ENCODE results near the gene JAML. TPM values are rescaled to one million over a fixed set of nuclear protein-coding genes. Genes with fewer than 3 reads are reported as not detected.

Gene JAML
- total and polyA plus RNA-seq, 2 of the 13 experiments (the other 11 are each of a cell fraction or from before 2014, with no cell fraction given): 2.0 to 3.3 TPM

GRCh38 chr11:118194835-118195627 lies 29.8 kb downstream of the JAML start (continued):
- TF ChIP-seq, protein P1, sequence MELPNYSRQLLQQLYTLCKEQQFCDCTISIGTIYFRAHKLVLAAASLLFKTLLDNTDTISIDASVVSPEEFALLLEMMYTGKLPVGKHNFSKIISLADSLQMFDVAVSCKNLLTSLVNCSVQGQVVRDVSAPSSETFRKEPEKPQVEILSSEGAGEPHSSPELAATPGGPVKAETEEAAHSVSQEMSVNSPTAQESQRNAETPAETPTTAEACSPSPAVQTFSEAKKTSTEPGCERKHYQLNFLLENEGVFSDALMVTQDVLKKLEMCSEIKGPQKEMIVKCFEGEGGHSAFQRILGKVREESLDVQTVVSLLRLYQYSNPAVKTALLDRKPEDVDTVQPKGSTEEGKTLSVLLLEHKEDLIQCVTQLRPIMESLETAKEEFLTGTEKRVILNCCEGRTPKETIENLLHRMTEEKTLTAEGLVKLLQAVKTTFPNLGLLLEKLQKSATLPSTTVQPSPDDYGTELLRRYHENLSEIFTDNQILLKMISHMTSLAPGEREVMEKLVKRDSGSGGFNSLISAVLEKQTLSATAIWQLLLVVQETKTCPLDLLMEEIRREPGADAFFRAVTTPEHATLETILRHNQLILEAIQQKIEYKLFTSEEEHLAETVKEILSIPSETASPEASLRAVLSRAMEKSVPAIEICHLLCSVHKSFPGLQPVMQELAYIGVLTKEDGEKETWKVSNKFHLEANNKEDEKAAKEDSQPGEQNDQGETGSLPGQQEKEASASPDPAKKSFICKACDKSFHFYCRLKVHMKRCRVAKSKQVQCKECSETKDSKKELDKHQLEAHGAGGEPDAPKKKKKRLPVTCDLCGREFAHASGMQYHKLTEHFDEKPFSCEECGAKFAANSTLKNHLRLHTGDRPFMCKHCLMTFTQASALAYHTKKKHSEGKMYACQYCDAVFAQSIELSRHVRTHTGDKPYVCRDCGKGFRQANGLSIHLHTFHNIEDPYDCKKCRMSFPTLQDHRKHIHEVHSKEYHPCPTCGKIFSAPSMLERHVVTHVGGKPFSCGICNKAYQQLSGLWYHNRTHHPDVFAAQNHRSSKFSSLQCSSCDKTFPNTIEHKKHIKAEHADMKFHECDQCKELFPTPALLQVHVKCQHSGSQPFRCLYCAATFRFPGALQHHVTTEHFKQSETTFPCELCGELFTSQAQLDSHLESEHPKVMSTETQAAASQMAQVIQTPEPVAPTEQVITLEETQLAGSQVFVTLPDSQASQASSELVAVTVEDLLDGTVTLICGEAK (IDR thresholded peaks at IDR 0.05): no peak
- TF ChIP-seq, protein P1 (CRISPR knock-in tag; IDR thresholded peaks at IDR 0.05): no peak
- TF ChIP-seq ZNF414 (CRISPR knock-in tag; IDR thresholded peaks at IDR 0.05): peak; percentile 77
- no peak for TF ChIP-seq HNRNPL (IDR thresholded peaks at IDR 0.05; ENCODE audit: low read depth, low read length)
- TF ChIP-seq SOX13 (IDR thresholded peaks at IDR 0.05): peak; percentile 83
- TF ChIP-seq SOX13 (CRISPR knock-in tag; conservative IDR thresholded peaks at IDR 0.05 in 1 of 2, IDR thresholded peaks at IDR 0.05 in 1 of 2): peak in 1 of 2 experiments; percentile 90; a peak in 2 of 4 replicates
- no peak for TF ChIP-seq SMARCE1 (IDR thresholded peaks at IDR 0.05; ENCODE audit: borderline replicate concordance)
- peak; percentile 33; the same call in 1 of the 2 replicates for TF ChIP-seq NCOR1 (IDR thresholded peaks at IDR 0.05; ENCODE audit: borderline replicate concordance, low read length)
- TF ChIP-seq ZBTB7A (CRISPR knock-in tag; IDR thresholded peaks at IDR 0.05): no peak
- TF ChIP-seq, protein P2, sequence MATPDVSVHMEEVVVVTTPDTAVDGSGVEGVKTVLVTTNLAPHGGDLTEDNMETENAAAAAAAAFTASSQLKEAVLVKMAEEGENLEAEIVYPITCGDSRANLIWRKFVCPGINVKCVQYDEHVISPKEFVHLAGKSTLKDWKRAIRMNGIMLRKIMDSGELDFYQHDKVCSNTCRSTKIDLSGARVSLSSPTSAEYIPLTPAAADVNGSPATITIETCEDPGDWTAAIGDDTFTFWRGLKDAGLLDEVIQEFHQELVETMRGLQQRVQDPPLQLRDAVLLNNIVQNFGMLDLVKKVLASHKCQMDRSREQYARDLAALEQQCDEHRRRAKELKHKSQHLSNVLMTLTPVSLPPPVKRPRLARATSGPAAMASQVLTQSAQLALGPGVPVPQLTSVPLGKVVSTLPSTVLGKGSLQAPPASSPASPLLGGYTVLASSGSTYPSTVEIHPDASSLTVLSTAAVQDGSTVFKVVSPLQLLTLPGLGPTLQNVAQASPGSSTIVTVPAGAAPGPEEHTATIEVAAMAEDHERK (CRISPR knock-in tag; IDR thresholded peaks at IDR 0.05; ENCODE audit: low read depth): no peak
- no peak for TF ChIP-seq E2F1 (CRISPR knock-in tag; IDR thresholded peaks at IDR 0.05)
- TF ChIP-seq BRCA1 (CRISPR knock-in tag; IDR thresholded peaks at IDR 0.05): 0 out of 2 replicates have a peak, but pooled peaks have one; percentile 58
- TF ChIP-seq, protein P3, sequence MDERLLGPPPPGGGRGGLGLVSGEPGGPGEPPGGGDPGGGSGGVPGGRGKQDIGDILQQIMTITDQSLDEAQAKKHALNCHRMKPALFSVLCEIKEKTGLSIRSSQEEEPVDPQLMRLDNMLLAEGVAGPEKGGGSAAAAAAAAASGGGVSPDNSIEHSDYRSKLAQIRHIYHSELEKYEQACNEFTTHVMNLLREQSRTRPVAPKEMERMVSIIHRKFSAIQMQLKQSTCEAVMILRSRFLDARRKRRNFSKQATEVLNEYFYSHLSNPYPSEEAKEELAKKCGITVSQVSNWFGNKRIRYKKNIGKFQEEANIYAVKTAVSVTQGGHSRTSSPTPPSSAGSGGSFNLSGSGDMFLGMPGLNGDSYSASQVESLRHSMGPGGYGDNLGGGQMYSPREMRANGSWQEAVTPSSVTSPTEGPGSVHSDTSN (CRISPR knock-in tag; IDR thresholded peaks at IDR 0.05): 0 out of 2 replicates have a peak, but pooled peaks have one; percentile 11
- TF ChIP-seq ZC3H4 (CRISPR knock-in tag; IDR thresholded peaks at IDR 0.05; ENCODE audit: borderline replicate concordance): no peak
